Stimulated activated CD8-positive, alpha-beta memory T cell treated with anti-CD3 and anti-CD28 coated beads, Interleukin-4, amount 100 ng/mL, for 1 hour (primary cell): Measurements from ENCODE around the gene USP30.

Experiments
- DNase-seq, 2 donors: peaks; one replicate each; pipeline ENCODE4 v3.0.0-alpha.2; 2020; ENCODE audit warnings: low read depth in 2 of 2, low spot score in 1 of 2

The USP30 gene

DNA sequence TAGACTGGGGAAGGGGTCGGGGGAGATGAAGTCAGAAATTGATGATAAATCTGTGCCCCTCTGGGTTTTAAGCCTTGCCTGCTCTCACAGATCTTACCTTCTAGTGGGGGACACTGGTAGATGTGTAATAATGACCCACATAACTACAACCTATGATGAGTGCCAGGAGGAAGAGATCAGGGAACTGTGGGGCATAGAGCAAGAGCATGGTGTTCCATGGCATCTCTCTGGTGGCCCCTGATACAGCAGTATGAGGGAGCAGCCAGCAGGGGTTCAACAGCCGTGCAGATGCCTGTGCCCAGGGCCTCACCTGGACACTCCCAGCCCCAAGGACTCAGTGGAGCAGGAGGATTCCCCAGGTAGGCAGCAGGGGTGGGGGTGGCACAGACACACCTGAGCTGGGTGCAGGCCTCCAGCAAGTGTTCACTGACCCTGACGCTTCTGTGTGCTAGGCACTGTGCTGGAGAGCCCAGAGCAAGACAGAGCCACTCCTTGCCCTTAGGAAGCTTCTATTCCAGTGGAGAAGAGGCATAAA is 69.0 kb downstream of the USP30 start:
- no peak for DNase-seq

DNA sequence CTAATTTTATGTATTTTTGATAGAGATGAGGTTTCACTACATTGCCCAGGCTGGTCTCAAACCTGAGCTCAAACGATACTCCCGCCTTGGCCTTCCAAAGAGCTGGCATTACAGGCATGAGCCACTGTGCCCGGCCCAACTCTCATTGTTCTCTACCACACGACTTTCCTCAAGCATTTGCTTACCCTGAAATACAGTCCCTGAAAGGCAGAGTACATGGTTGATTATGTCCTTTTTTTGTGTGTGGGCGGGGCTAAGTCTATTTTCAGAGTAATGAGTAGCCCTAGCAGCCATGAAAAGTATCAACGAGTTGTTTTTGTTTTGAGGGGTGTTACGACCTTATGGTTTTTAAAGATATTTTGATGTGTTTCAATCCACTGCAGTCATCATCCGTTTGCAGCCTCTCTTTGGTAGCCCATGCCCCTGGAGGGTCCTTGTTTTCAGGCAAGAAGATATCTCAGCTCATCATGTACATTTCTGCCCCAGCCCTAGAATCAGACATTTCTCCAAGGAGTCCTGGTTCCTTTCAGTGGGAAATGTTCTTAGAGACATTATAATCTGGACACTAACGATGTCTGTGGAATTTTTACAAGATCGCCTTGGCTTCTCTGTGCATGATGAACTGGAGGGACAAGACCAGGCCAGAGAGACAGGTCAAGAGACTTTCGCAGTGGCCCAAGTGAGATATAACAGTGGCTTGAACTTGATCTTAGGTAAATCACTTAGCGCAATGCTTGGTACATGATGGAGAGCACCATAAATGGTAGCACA is 72.7 kb downstream of the USP30 start:
- DNase-seq = no peak

DNA sequence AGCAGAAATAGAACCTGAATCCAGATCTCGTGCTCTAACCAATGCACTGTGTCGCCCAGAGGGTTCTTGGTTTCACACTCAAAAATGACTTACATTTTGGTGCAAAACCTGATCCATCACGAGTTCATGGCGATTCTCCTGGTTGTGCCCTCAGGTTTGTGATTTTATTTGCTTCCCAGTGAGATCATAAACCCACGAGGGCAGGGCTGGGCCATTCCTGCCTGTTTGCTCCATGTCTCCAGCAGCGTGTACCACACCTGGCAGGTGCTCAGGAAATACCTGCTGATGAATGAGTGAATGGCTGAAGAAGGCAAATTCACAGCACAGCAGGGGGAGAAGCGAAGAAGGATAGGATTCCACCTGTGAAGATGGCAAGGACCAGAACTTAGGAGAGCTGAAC is 73.4 kb downstream of the USP30 start:
- no peak for DNase-seq

DNA sequence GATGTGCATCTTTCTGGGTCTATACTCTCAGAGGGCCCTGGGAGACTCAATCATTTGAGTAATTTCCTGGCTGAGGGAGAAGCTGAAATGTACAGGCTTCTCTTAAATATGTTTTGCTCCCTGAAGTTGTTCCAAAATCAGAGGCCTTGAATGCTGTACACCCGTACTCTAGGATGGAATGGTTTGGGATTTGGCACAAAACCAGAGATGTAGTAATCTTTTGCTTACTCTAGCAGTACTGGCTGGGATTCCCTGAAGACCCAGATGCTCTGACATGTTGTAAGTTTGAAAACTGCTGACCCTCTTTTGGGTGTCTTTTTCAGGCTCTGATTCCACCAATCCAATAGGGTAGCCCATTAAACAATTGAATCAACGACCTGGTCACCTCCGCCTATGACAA is 74.4 kb downstream of the USP30 start:
- DNase-seq = no peak

DNA sequence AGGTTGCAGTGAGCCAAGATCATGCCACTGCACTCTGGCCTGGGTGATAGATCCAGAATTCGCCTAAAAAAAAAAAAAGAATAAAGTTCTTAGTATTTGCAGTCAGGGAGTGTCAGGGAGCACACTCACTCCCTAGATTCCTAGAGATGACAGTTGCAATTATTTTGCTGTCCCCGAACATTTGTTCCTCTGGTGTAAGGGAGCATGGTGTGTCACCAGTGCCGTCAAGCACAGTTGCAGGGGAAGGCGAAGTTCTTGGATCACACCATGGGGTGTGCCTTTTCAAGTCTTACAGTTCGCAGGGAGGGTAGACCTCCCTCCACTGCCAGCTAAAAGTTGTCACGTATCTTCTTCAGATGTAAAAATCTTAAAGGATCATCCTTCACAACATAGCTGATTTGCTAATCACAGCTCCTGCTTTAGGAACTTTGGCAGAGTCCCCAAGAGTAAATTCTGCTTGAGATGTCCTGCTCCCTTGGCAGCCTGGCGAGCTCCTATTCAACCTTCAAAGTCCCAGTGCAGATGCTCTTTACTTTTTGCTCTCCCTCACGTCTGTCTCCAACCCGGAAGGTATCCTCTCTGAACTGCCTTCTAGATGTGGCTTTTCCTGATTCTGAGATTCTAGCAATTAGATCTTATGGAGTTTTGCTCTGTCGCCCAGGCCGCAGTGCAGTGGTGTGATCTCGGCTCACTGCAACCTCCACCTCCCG is 75.3 kb downstream of the USP30 start:
- no peak for DNase-seq

DNA sequence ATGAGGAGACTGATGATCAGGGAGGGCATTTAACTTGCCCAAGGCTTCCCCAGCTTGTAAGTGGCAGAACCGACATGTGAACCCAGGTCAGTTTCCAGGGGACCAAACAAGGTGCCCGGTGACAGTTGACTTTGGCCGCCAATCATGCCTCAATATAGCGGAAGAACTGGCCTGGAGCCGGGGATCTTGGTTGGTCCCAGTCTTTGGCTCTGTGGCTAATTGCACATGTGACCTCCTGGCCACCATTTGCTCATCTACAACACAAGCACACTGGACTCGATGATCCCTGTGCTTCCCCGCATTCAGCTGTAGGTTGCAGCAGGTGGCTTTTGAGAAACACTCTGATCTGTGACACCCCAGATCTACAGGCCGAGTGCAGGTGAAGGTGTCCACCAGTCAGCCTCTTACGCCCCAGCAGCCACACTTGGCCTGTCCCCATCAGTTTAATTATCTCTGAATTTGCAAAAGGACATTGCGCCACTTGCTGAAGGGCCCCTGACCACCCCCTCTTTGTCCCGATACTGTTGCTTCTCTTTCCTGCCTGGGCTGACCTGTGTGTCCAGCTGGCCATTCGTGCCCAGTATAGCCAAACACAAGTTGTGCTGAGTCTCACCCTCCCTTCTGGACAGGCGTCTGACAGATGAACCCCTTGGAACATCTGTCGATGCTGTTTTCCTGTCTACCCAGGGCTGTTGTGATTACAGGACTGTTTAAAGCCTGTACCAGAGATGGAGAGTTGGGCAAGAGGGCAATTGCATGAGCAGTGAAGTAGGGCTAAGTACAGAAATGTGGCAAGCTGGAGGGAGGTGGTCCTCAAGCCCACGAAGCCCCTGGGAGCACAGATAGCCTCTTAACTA is 78.1 kb downstream of the USP30 start:
- no peak for DNase-seq

DNA sequence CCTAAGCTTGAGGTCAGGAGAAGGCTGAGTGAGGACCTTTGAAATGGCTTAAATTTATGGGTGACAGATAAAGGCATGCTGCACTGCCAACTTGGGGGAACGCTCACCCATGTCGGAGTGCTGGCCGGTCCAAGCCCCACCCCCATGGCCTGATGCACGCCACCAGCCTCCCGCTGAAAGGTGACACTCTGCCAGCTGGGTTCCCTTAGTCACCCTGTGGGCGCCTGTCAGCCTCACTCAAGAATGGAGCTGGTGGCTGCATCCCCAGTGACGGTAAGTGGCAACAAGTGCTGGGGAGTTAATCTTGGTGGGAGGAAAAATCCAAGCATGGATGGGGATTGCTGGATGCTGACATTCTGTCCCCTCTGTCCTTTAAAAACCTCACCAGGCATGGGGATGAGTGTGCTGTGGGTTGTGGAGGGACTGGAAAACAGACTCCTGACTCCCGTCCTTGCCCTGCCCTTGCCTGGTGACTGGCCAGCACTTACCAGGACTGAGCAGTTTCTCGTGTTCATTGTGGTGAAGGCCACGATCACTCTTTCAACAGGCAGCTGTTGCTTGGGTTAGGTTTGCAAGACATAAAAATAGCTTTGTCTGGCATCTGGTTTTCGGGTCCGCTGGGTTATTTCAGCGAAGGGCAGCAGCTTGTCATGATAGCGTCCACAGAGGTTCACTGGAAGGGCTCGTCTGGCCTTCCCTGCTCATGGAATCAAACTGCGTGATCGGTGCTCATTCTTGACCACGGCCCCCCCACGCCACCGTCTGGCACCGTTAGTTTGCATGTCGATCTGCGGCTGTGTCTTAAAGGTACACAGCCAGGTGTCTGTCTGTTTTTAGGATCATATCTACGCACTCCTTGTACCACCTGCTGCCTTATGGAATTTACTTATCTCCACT is 79.0 kb downstream of the USP30 start:
- no peak for DNase-seq

DNA sequence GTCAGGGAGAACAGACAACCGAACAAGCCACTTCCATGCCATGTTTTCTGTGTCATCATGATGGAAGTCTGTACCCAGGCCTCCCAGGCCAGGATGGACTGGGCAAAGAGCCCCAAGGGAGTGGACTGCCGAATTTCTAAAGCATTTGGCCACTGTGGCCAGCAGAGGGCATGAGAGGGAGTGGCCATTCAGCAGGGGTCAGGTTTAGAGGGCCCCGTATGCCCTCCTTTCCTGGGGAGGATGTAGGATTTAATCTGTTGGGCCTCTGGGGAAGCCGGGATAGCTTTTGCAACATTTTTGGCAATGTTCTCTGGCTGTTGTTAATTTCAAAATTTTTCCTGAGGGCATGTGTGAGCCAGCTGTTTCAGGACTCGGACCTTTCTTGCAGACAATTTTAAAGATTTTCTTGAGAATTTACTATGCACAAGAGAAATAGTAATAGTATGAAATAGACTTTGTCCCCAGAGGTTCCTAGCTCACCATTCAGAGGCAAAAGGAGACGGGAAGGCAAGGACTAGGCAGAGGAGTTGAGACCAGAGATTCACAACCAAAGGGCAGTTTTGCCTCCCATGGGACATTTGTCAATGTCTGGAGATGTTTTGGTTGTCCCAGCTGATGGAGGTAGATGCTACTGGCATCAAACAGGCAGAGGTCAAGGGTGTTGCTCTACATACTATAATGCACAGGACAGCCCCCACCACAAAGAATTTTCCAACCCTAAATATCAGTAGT is 82.0 kb downstream of the USP30 start:
- DNase-seq = no peak

DNA sequence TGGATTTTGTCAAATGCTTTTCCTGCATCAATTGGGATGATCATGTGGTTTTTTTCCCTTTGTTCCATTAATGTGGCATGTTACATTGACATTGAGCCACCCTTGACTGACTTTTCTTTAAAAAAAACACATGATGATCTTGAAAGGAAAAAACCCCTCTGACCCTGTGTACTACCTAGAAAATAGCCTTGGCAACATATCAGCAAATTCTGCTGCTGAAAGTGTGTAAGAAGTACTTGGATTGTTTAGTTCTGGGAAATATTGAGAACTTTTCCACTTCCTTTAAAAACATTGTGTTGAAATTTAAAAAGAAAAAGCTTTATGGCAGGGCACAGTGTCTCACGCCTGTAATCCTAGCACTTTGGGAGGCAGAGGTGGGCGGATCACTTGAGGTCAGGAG is 84.7 kb downstream of the USP30 start:
- DNase-seq = no peak
